Astrocyte (in vitro differentiated cells and primary cell): ENCODE measurements around the gene TENT5A.

Experiments used
- EZH2 ChIP-seq: IDR thresholded peaks from 2 replicates; pipeline ENCODE4 v1.6.1; 2012; ENCODE audit warnings: mild to moderate bottlenecking, low read length, inconsistent platforms; ENCODE audit not compliant: insufficient read depth
- TF ChIP-seq, protein P1 (sequence below): IDR thresholded peaks from 2 replicates; pipeline ENCODE4 v1.5.1; 2011; ENCODE audit warnings: low read depth, mild to moderate bottlenecking, inconsistent platforms, low read length, moderate library complexity; ENCODE audit not compliant: insufficient read depth

GRCh38 chr6:81763051-81763450, 10.6 kb upstream of the TENT5A start:
- TF ChIP-seq, protein P1, sequence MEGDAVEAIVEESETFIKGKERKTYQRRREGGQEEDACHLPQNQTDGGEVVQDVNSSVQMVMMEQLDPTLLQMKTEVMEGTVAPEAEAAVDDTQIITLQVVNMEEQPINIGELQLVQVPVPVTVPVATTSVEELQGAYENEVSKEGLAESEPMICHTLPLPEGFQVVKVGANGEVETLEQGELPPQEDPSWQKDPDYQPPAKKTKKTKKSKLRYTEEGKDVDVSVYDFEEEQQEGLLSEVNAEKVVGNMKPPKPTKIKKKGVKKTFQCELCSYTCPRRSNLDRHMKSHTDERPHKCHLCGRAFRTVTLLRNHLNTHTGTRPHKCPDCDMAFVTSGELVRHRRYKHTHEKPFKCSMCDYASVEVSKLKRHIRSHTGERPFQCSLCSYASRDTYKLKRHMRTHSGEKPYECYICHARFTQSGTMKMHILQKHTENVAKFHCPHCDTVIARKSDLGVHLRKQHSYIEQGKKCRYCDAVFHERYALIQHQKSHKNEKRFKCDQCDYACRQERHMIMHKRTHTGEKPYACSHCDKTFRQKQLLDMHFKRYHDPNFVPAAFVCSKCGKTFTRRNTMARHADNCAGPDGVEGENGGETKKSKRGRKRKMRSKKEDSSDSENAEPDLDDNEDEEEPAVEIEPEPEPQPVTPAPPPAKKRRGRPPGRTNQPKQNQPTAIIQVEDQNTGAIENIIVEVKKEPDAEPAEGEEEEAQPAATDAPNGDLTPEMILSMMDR: no peak
- TF ChIP-seq EZH2: no peak
